Osteoblast (primary cell): ENCODE measurements around the gene PKHD1. TPM values are rescaled to one million over a fixed set of nuclear protein-coding genes. Genes with fewer than 3 reads are reported as not detected.

ENCODE experiments used
- DNase-seq: peaks from one replicate; pipeline ENCODE4 v3.0.0; 2011; ENCODE audit warnings: low spot score, mixed read lengths; ENCODE audit not compliant: insufficient read length; ENCODE audit errors: missing footprints
- H2AFZ ChIP-seq: 2 replicates; pipeline ENCODE4 v1.6.0; 2011; ENCODE audit warnings: mild to moderate bottlenecking, low read length
- H3K27ac ChIP-seq: 2 replicates; pipeline ENCODE4 v1.5.1; 2011; ENCODE audit warnings: mild to moderate bottlenecking, low read depth, low read length, moderate library complexity
- H3K27me3 ChIP-seq: 2 replicates; pipeline ENCODE4 v1.6.0; 2012; ENCODE audit warnings: mild to moderate bottlenecking, control low read depth, inconsistent platforms, low read length, moderate library complexity; ENCODE audit not compliant: insufficient read depth
- H3K36me3 ChIP-seq: 2 replicates; pipeline ENCODE4 v1.5.1; 2011; ENCODE audit warnings: mild to moderate bottlenecking, low read length, control low read depth, moderate library complexity; ENCODE audit not compliant: insufficient read depth
- H3K4me1 ChIP-seq: 2 replicates; pipeline ENCODE4 v1.5.1; 2011; ENCODE audit warnings: mild to moderate bottlenecking, low read length, control low read depth, moderate library complexity; ENCODE audit not compliant: insufficient read depth
- H3K4me2 ChIP-seq: 2 replicates; pipeline ENCODE4 v1.6.0; 2011; ENCODE audit warnings: mild to moderate bottlenecking, low read length; ENCODE audit not compliant: insufficient read depth
- H3K4me3 ChIP-seq: fragments of 200-600 bp; sonication (generic); 3 replicates; pipeline ENCODE4 v1.5.1; 2012; ENCODE audit warnings: mild to moderate bottlenecking, low read length, inconsistent platforms; ENCODE audit not compliant: insufficient read depth
- H3K79me2 ChIP-seq: 2 replicates; pipeline ENCODE4 v1.6.0; 2012; ENCODE audit warnings: mild to moderate bottlenecking, low read length, control low read depth, inconsistent platforms; ENCODE audit not compliant: insufficient read depth
- H3K9me3 ChIP-seq: 2 replicates; pipeline ENCODE4 v1.5.1; 2011; ENCODE audit warnings: low read depth, low read length, control low read depth
- H4K20me1 ChIP-seq: 2 replicates; pipeline ENCODE4 v1.6.0; 2012; ENCODE audit warnings: mild to moderate bottlenecking, low read length, control low read depth; ENCODE audit not compliant: insufficient read depth
- total RNA-seq: library from RNA; depleted of rRNA; stranded (reverse); fragments of >200 nt; gene quantifications from 2 replicates; pipeline ENCODE4 v1.2.3, GENCODE V29; 2012
- TF ChIP-seq, protein P1 (sequence below): IDR thresholded peaks from 2 replicates; pipeline ENCODE4 v1.5.1; 2011; ENCODE audit warnings: mild to moderate bottlenecking, low read depth, low read length, moderate library complexity; ENCODE audit errors: extremely low read depth

PKHD1 gene
- total RNA-seq, 1 donor: not detected

DNA sequence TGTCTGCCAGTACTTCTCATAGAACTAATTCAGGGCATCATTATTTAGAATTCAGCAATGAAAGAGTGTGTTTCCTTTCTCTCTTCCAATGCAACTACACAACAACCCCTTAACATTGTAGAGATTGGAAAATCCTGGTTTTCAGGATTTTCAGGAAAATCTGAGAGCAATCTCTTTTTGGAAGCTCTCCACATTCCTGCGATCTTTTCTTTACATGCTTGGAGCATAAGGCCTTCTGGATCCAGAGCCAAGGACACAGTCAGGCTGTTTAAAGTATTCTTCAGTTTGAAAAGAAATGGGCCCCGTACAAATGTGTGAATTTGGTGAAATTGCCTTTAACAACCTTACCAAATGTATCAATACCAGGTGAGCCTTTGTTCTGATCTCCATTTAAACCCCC lies 469.7 kb downstream of the PKHD1 start:
- H3K4me1 ChIP-seq: no peaks in the 10 kb centered on the region
- peak; percentile 23 for DNase-seq
- no peak overlapping the region for H3K4me2 ChIP-seq
- H3K27ac ChIP-seq: no peak overlapping the region
- no peak overlapping the region for H3K4me3 ChIP-seq
- H3K27me3 ChIP-seq: no peaks in the 10 kb centered on the region
- TF ChIP-seq, protein P1, sequence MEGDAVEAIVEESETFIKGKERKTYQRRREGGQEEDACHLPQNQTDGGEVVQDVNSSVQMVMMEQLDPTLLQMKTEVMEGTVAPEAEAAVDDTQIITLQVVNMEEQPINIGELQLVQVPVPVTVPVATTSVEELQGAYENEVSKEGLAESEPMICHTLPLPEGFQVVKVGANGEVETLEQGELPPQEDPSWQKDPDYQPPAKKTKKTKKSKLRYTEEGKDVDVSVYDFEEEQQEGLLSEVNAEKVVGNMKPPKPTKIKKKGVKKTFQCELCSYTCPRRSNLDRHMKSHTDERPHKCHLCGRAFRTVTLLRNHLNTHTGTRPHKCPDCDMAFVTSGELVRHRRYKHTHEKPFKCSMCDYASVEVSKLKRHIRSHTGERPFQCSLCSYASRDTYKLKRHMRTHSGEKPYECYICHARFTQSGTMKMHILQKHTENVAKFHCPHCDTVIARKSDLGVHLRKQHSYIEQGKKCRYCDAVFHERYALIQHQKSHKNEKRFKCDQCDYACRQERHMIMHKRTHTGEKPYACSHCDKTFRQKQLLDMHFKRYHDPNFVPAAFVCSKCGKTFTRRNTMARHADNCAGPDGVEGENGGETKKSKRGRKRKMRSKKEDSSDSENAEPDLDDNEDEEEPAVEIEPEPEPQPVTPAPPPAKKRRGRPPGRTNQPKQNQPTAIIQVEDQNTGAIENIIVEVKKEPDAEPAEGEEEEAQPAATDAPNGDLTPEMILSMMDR: no peak
- H3K36me3 ChIP-seq: no peaks in the 10 kb centered on the region
- no peaks in the 10 kb centered on the region for H4K20me1 ChIP-seq
- no peaks in the 10 kb centered on the region for H3K79me2 ChIP-seq
- H2AFZ ChIP-seq: no peak overlapping the region
- H3K9me3 ChIP-seq: no peaks in the 10 kb centered on the region

GRCh38 chr6:51616243-51616642 lies 471.2 kb downstream of the PKHD1 start:
- Histone ChIP-seq H4K20me1 (no peaks in the 10 kb centered on the region), H3K4me2 (no peak overlapping the region), H3K27me3 (no peaks in the 10 kb centered on the region), H3K9me3 (no peaks in the 10 kb centered on the region), H3K4me1 (no peaks in the 10 kb centered on the region), H2AFZ (no peak overlapping the region), H3K4me3 (no peak overlapping the region), H3K79me2 (no peaks in the 10 kb centered on the region), H3K27ac (no peak overlapping the region), H3K36me3 (no peaks in the 10 kb centered on the region)
- TF ChIP-seq, protein P1: no peak
- no peak for DNase-seq

DNA sequence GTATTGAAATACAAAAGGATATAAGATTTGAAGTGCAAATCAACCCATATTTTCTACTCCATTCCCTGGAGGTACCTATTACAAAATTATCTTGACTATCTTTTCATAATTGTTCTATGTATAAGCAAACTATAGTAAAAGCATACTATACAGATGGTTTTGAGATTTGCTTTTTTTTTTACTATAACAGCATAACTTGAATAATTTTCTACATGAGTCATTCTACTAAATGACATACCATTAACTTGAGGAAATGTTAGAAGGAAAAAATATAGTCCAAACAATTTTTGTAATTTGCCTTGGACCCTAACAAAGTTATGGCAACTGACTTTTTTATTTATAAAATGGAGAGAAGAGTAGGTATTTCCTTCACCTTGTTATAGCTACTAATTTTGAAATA lies 472.7 kb downstream of the PKHD1 start:
- H3K36me3 ChIP-seq: no peaks in the 10 kb centered on the region
- no peak overlapping the region for H3K27ac ChIP-seq
- H3K4me1 ChIP-seq: no peaks in the 10 kb centered on the region
- no peaks in the 10 kb centered on the region for H4K20me1 ChIP-seq
- no peak overlapping the region for H3K4me2 ChIP-seq
- H3K79me2 ChIP-seq: no peaks in the 10 kb centered on the region
- H3K27me3 ChIP-seq: no peaks in the 10 kb centered on the region
- TF ChIP-seq, protein P1: no peak
- no peak overlapping the region for H3K4me3 ChIP-seq
- H3K9me3 ChIP-seq: peaks cover 3% of the 10 kb centered on the region
- no peak for DNase-seq
- no peak overlapping the region for H2AFZ ChIP-seq

- Histone ChIP-seq H3K27me3 (no peaks in the 10 kb centered on the region), H3K4me1 (no peaks in the 10 kb centered on the region), H2AFZ (no peak overlapping the region), H3K9me3 (peaks cover 3% of the 10 kb centered on the region), H3K4me3 (no peak overlapping the region), H3K79me2 (no peaks in the 10 kb centered on the region), H3K36me3 (no peaks in the 10 kb centered on the region), H4K20me1 (no peaks in the 10 kb centered on the region), H3K4me2 (no peak overlapping the region), H3K27ac (no peak overlapping the region)
- DNase-seq: no peak
- TF ChIP-seq, protein P1: no peak
Observed at GRCh38 chr6:51613558-51613957, 473.9 kb downstream of the PKHD1 start.
